Ishikawa (cell line): ENCODE results near the gene SELENOI.

Experiments used
- CEBPB ChIP-seq: IDR thresholded peaks from 2 replicates; pipeline ENCODE4 v1.6.1; 2012
- EP300 ChIP-seq: IDR thresholded peaks from 2 replicates; pipeline ENCODE4 v1.6.1; 2012; ENCODE audit warnings: borderline replicate concordance
- MAX ChIP-seq: IDR thresholded peaks from 2 replicates; pipeline ENCODE4 v1.6.1; 2012
- RAD21 ChIP-seq: IDR thresholded peaks from 2 replicates; pipeline ENCODE4 v1.6.1; 2012; ENCODE audit warnings: low read depth
- TAF1 ChIP-seq: IDR thresholded peaks from 2 replicates; pipeline ENCODE4 v1.6.1; 2012; ENCODE audit warnings: low read depth, mild to moderate bottlenecking
- YY1 ChIP-seq: IDR thresholded peaks from 2 replicates; pipeline ENCODE4 v1.6.1; 2012; ENCODE audit warnings: low read depth
- ZBTB7A ChIP-seq: IDR thresholded peaks from 2 replicates; pipeline ENCODE4 v1.6.1; 2012; ENCODE audit warnings: low read depth
- TF ChIP-seq, protein P1 (sequence below): IDR thresholded peaks from 2 replicates; pipeline ENCODE4 v1.6.1; 2012

DNA sequence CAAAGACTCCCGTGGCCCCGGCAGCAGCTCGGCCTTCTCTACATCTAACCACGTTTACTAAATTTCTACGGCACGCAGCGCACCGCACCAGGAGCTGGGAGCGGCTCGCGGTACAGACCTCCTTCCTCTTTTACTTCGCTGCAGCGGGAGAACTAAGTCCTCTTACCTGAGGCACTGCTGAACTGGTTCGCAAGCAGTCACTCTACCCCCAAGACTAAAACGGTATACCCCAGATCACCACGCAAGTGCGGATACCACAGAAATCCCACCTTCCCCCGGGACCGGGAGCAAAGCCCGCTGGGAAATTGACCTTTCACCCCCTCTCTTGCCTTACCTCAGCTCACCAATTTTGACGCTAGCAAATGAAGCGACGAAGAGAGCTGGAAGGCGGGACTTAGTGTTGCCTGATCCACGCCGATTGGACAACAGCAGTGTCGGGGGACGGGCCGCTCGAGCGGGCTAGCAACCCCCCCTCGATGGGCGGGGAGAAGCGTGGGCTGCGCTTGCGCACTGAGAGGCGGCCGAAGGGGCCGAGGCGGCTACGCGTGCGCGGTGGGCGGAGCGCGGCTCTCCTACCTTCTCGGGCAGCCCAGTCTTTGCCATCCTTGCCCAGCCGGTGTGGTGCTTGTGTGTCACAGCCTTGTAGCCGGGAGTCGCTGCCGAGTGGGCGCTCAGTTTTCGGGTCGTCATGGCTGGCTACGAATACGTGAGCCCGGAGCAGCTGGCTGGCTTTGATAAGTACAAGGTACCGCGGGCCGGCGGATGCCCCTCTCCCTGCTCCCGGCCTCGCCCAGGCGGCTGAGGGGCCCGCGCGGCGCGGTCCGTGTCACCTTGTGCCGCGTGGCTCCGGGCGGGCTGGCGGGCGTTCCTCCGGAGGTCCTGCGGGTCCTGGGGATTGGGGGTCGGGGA is at the start of gene SELENOI:
- TF ChIP-seq EP300: no peak
- TF ChIP-seq ZBTB7A: no peak; the same call in 1 of the 2 replicates
- TF ChIP-seq, protein P1, sequence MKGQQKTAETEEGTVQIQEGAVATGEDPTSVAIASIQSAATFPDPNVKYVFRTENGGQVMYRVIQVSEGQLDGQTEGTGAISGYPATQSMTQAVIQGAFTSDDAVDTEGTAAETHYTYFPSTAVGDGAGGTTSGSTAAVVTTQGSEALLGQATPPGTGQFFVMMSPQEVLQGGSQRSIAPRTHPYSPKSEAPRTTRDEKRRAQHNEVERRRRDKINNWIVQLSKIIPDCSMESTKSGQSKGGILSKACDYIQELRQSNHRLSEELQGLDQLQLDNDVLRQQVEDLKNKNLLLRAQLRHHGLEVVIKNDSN: no peak
- peak; percentile 18; the same call in 1 of the 2 replicates for TF ChIP-seq MAX
- TF ChIP-seq TAF1: peak; percentile 82
- peak; percentile 14; the same call in 1 of the 2 replicates for TF ChIP-seq RAD21
- no peak; the same call in 1 of the 2 replicates for TF ChIP-seq YY1
- TF ChIP-seq CEBPB: no peak
